Stimulated activated CD8-positive, alpha-beta memory T cell treated with anti-CD3 and anti-CD28 coated beads, Interleukin-7, amount 100 ng/mL, for 24 hours (primary cell): ENCODE data around the gene CASS4.
"Not testable (repeated sequence)": the region's sequence is repeated elsewhere in the genome, so short reads cannot be mapped to it uniquely, and the experiment has no call there.

Source experiments
- DNase-seq: peaks from one replicate; pipeline ENCODE4 v3.0.0-alpha.2; 2020; ENCODE audit warnings: low read depth

The CASS4 gene

GRCh38 chr20:56411759-56412472 lies at the start of gene CASS4:
TSS of gene CASS4 (plus strand) at chr20:56412260. CDS start at chr20:56412459, 199 bp downstream.
- DNase-seq: no peak

GRCh38 chr20:56362833-56363413 lies 49.1 kb upstream of the CASS4 start:
- DNase-seq: no peak

GRCh38 chr20:56363491-56363890 lies 48.6 kb upstream of the CASS4 start:
- no peak for DNase-seq

- DNase-seq: no peak
These were observed 43.5 kb upstream of the CASS4 start for GRCh38 chr20:56368351-56369134.

- DNase-seq: no peak
These were observed 42.9 kb upstream of the CASS4 start for GRCh38 chr20:56369179-56369578.

GRCh38 chr20:56371977-56372376 lies 40.1 kb upstream of the CASS4 start:
- DNase-seq: no peak

GRCh38 chr20:56372850-56373249 lies 39.2 kb upstream of the CASS4 start:
- DNase-seq: no peak

- DNase-seq: no peak
These were observed 38.1 kb upstream of the CASS4 start for GRCh38 chr20:56373942-56374341.

- DNase-seq: no peak
These were observed 35.7 kb upstream of the CASS4 start for GRCh38 chr20:56376331-56376730.

GRCh38 chr20:56378386-56378785 lies 33.7 kb upstream of the CASS4 start:
- no peak for DNase-seq

GRCh38 chr20:56380375-56380774 lies 31.7 kb upstream of the CASS4 start:
- DNase-seq: no peak

GRCh38 chr20:56381501-56381900 lies 30.6 kb upstream of the CASS4 start:
- no peak for DNase-seq

- no peak for DNase-seq
These were observed 29.4 kb upstream of the CASS4 start for GRCh38 chr20:56382696-56383095.

- no peak for DNase-seq
These were observed 28.7 kb upstream of the CASS4 start for GRCh38 chr20:56383334-56383733.

- no peak for DNase-seq
These were observed 26.9 kb upstream of the CASS4 start for GRCh38 chr20:56385130-56385529.

- no peak for DNase-seq
These were observed 25.8 kb upstream of the CASS4 start for GRCh38 chr20:56386219-56386618.

- DNase-seq: no peak
These were observed 23.2 kb upstream of the CASS4 start for GRCh38 chr20:56388882-56389281.

- DNase-seq: no peak
These were observed 22.3 kb upstream of the CASS4 start for GRCh38 chr20:56389807-56390206.

GRCh38 chr20:56390396-56390795 lies 21.7 kb upstream of the CASS4 start:
- DNase-seq: not testable (repeated sequence)

GRCh38 chr20:56391037-56391436 lies 21.0 kb upstream of the CASS4 start:
- no peak for DNase-seq

GRCh38 chr20:56391596-56392131 lies 20.4 kb upstream of the CASS4 start:
- DNase-seq: no peak

GRCh38 chr20:56392132-56392880 lies 19.8 kb upstream of the CASS4 start, which contains the start of the genes AURKA and CSTF1:
TSS of gene AURKA (minus strand) at chr20:56392215. CDS start at chr20:56388197, 4,018 bp downstream.
TSS of gene CSTF1 (plus strand) at chr20:56392645. CDS start at chr20:56395553, 2,908 bp downstream.
- DNase-seq: peak; percentile 99
